ENCODE data around the gene YJEFN3. TPM values are rescaled to one million over a fixed set of nuclear protein-coding genes. Genes with fewer than 3 reads are reported as not detected.
A peak's percentile ranks its signal among the peaks of the same experiment; 100 is the strongest.

The YJEFN3 gene
- total RNA-seq, 1 experiment from 2014 or later, result 16.6 TPM

DNA sequence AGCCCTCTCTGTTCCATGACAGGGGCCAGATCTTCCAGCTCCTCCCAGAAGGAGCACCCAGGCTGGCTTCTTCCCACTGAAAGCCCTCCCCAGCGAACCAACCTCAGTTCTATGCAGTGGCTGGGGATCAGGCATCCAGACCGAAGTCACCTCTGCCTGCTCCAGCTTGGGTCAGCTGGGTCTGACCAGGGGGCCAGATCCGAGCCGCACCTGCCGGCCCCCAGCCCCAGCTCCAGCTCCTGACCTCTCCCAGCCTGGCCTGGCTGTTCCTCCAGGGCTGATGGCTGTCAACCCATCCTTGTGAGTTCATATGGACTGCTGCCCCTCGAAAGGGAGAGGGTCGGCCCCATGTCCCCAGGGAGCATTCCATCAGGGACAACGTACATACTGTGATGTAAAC, 21.4 kb upstream of the YJEFN3 start:
- Histone ChIP-seq H3K4me2 (ENCODE audit: insufficient read depth, insufficient read length, low read length) (no peak overlapping the region), H3K56ac (ENCODE audit: insufficient read length, low read depth, low read length) (no peak overlapping the region), H4K8ac (replicated peaks; ENCODE audit: insufficient read length, low read depth, low read length) (no peak overlapping the region), H3K14ac (ENCODE audit: insufficient read depth, low read length) (no peak overlapping the region), H3K18ac (ENCODE audit: insufficient read length, low read depth, low read length) (no peak overlapping the region), H3K4me1 (ENCODE audit: insufficient read depth, low read length) (no peaks in the 10 kb centered on the region), H3K23ac (ENCODE audit: insufficient read length, low read depth, low read length) (no peak overlapping the region), H4K20me1 (ENCODE audit: control insufficient read depth, insufficient read depth, insufficient read length) (no peaks in the 10 kb centered on the region), H2BK120ac (ENCODE audit: low read depth, low read length, poor library complexity, severe bottlenecking) (no peak overlapping the region), H2BK5ac (ENCODE audit: insufficient read length, low read length) (no peak overlapping the region), H2BK12ac (ENCODE audit: insufficient read length, low read depth, low read length) (no peak overlapping the region), H3K79me2 (ENCODE audit: insufficient read depth, low read length) (no peaks in the 10 kb centered on the region), H4K91ac (ENCODE audit: insufficient read length, low read depth, low read length) (no peak overlapping the region), H2BK20ac (ENCODE audit: low read depth, low read length, poor library complexity, severe bottlenecking) (no peak overlapping the region), H2AK5ac (ENCODE audit: insufficient read length, low read length) (no peak overlapping the region), H3K9me3 (ENCODE audit: control insufficient read depth, low read depth, low read length) (no peaks in the 10 kb centered on the region), H3K23me2 (ENCODE audit: insufficient read length, low read depth, low read length, poor library complexity, severe bottlenecking) (no peaks in the 10 kb centered on the region), H3K4ac (ENCODE audit: low read depth, low read length) (no peak overlapping the region), H4K5ac (ENCODE audit: insufficient read length, low read depth, low read length) (no peak overlapping the region), H2BK15ac (ENCODE audit: low read depth, low read length) (no peak overlapping the region), H2AFZ (ENCODE audit: low read length) (no peak overlapping the region), H3K9ac (ENCODE audit: extremely low read depth, insufficient read length, low read length) (no peak overlapping the region), H3T11ph (ENCODE audit: low read length) (no peak overlapping the region), H3K79me1 (ENCODE audit: insufficient read depth, low read depth, low read length, poor library complexity, severe bottlenecking) (no peaks in the 10 kb centered on the region), H3K27me3 (ENCODE audit: insufficient read depth, low read length) (no peaks in the 10 kb centered on the region), H3K27ac (ENCODE audit: insufficient read length, low read depth, low read length) (no peak overlapping the region)
- WGBS (ENCODE audit: extremely low coverage, insufficient read length, low lambda C conversion rate), result no CpG with 5 or more reads among the region's 8 CpGs
- Mint-ChIP-seq H3K36me3 (ENCODE audit: insufficient read depth in 1 of 3, low read depth in 3 of 3) (peaks cover 23 to 56% (median 48%) of the 10 kb centered on the region in 3 experiments), H3K27me3 (ENCODE audit: low read depth) (peaks cover 4% of the 10 kb centered on the region; the same call in 1 of the 2 replicates), H3K27ac (peak overlapping the region in 2 of 3 experiments; percentile 36 to 90; a peak in 2 of 7 replicates), H3K4me3 (no peak overlapping the region), H3K4me1 (peaks cover 3 to 12% of the 10 kb centered on the region in 2 experiments), H3K9me3 (no peaks in the 10 kb centered on the region)
- TF ChIP-seq, protein P1, sequence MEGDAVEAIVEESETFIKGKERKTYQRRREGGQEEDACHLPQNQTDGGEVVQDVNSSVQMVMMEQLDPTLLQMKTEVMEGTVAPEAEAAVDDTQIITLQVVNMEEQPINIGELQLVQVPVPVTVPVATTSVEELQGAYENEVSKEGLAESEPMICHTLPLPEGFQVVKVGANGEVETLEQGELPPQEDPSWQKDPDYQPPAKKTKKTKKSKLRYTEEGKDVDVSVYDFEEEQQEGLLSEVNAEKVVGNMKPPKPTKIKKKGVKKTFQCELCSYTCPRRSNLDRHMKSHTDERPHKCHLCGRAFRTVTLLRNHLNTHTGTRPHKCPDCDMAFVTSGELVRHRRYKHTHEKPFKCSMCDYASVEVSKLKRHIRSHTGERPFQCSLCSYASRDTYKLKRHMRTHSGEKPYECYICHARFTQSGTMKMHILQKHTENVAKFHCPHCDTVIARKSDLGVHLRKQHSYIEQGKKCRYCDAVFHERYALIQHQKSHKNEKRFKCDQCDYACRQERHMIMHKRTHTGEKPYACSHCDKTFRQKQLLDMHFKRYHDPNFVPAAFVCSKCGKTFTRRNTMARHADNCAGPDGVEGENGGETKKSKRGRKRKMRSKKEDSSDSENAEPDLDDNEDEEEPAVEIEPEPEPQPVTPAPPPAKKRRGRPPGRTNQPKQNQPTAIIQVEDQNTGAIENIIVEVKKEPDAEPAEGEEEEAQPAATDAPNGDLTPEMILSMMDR (conservative IDR thresholded peaks at IDR 0.05), result no peak
- DNase-seq, result no peak

Measured in H9 (cell line).